Neural cell (in vitro differentiated cells): ENCODE data around the gene GABRB1. TPM values are rescaled to one million over a fixed set of nuclear protein-coding genes. Genes with fewer than 3 reads are reported as not detected.

Experiments used
- H2AFZ ChIP-seq: fragments of 200-600, 300-800 bp; sonication (generic), shearing (Covaris generic); 2 replicates; pipeline ENCODE4 v1.6.0; 2014; ENCODE audit warnings: low read depth, mild to moderate bottlenecking, antibody characterized with exemption, low read length, moderate library complexity
- H3F3A ChIP-seq: fragments of 200-600 bp; shearing (Covaris generic); 2 replicates; pipeline ENCODE4 v1.6.1; 2016; ENCODE audit warnings: mild to moderate bottlenecking, moderate library complexity, mixed read lengths, antibody characterized with exemption, low read length; ENCODE audit not compliant: insufficient read depth, poor library complexity, severe bottlenecking
- H3K27ac ChIP-seq: fragments of 200-600, 300-800 bp; sonication (generic), shearing (Covaris generic); 2 replicates; pipeline ENCODE4 v1.5.1; 2014; ENCODE audit warnings: mild to moderate bottlenecking, low read length, moderate library complexity
- H3K27me3 ChIP-seq: fragments of 300-800, 200-600 bp; sonication (generic), shearing (Covaris generic); 2 replicates; pipeline ENCODE4 v1.6.0; 2014; ENCODE audit warnings: mild to moderate bottlenecking, low read depth, low read length, moderate library complexity; ENCODE audit not compliant: insufficient read depth
- H3K36me3 ChIP-seq: fragments of 300-800, 200-600 bp; sonication (generic), shearing (Covaris generic); 2 replicates; pipeline ENCODE4 v1.5.1; 2014; ENCODE audit warnings: mild to moderate bottlenecking, antibody characterized with exemption, low read length, moderate library complexity; ENCODE audit not compliant: insufficient read depth
- H3K4me2 ChIP-seq: fragments of 300-800, 200-600 bp; sonication (generic), shearing (Covaris generic); 2 replicates; pipeline ENCODE4 v1.6.0; 2014; ENCODE audit warnings: mild to moderate bottlenecking, low read length
- H3K4me3 ChIP-seq: fragments of 300-800, 200-600 bp; sonication (generic), shearing (Covaris generic); 2 replicates; pipeline ENCODE4 v1.5.1; 2014; ENCODE audit warnings: mild to moderate bottlenecking, low read length, moderate library complexity
- H3K79me2 ChIP-seq: fragments of 200-600 bp; shearing (Covaris generic); replicated peaks from 2 replicates; pipeline ENCODE4 v1.6.0; 2014; ENCODE audit warnings: mild to moderate bottlenecking, low read length, moderate library complexity; ENCODE audit not compliant: insufficient read depth
- H3K9ac ChIP-seq: fragments of 300-800, 200-600 bp; sonication (generic), shearing (Covaris generic); 2 replicates; pipeline ENCODE4 v1.6.1; 2016; ENCODE audit warnings: mild to moderate bottlenecking, low read length, mixed read lengths
- H3K9me2 ChIP-seq: fragments of 200-600 bp; shearing (Covaris generic); 2 replicates; pipeline ENCODE4 v1.6.1; 2016; ENCODE audit warnings: mild to moderate bottlenecking, low read length, mixed read lengths; ENCODE audit not compliant: insufficient read depth
- H3K9me3 ChIP-seq: fragments of 200-600, 300-800 bp; sonication (generic), shearing (Covaris generic); 2 replicates; pipeline ENCODE4 v1.6.1; 2016; ENCODE audit warnings: mild to moderate bottlenecking, mixed run types, low read length, moderate library complexity, mixed read lengths
- H4K20me1 ChIP-seq: fragments of 200-600 bp; shearing (Covaris generic); 2 replicates; pipeline ENCODE4 v1.6.1; 2016; ENCODE audit warnings: mild to moderate bottlenecking, mixed run types; ENCODE audit not compliant: insufficient read depth
- EP300 ChIP-seq: fragments of 450-650 bp; conservative IDR thresholded peaks from 2 replicates; pipeline ENCODE4 v1.6.1; 2014; ENCODE audit warnings: antibody characterized with exemption, mild to moderate bottlenecking, moderate library complexity; ENCODE audit not compliant: poor library complexity, severe bottlenecking
- EZH2 ChIP-seq: fragments of 200-600, 300-800 bp; shearing (Covaris generic), sonication (generic); IDR thresholded peaks from 2 replicates; pipeline ENCODE4 v1.6.1; 2014; ENCODE audit warnings: antibody characterized with exemption, low read length, borderline replicate concordance, mild to moderate bottlenecking; ENCODE audit not compliant: insufficient read depth, poor library complexity, severe bottlenecking
- MXI1 ChIP-seq: fragments of 450-650 bp; conservative IDR thresholded peaks from 2 replicates; pipeline ENCODE4 v1.6.1; 2014; ENCODE audit warnings: antibody characterized with exemption, mild to moderate bottlenecking; ENCODE audit not compliant: poor library complexity, severe bottlenecking
- POLR2AphosphoS5 ChIP-seq: IDR thresholded peaks from 2 replicates; pipeline ENCODE4 v1.6.1; 2012
- RAD21 ChIP-seq: fragments of 450-650 bp; conservative IDR thresholded peaks from 2 replicates; pipeline ENCODE4 v1.6.1; 2014; ENCODE audit warnings: antibody characterized with exemption, mild to moderate bottlenecking, moderate library complexity
- SMC3 ChIP-seq: fragments of 450-650 bp; conservative IDR thresholded peaks from 2 replicates; pipeline ENCODE4 v1.6.1; 2014; ENCODE audit warnings: antibody characterized with exemption, mild to moderate bottlenecking, moderate library complexity; ENCODE audit not compliant: poor library complexity
- TAF1 ChIP-seq: IDR thresholded peaks from 2 replicates; pipeline ENCODE4 v1.6.1; 2012; ENCODE audit warnings: low read depth
- polyA plus RNA-seq: library from polyadenylated mRNA; depleted of rRNA; stranded (reverse); fragments of >200 nt; gene quantifications from 2 replicates; pipeline ENCODE4 v1.2.3, GENCODE V29; 2014
- TF ChIP-seq, protein P1 (sequence below): IDR thresholded peaks from 2 replicates; pipeline ENCODE4 v1.6.1; 2012; ENCODE audit warnings: borderline replicate concordance
- TF ChIP-seq, protein P2 (sequence below): fragments of 450-650 bp; IDR thresholded peaks from 2 replicates; pipeline ENCODE4 v1.5.1; 2014; ENCODE audit warnings: antibody characterized with exemption, mild to moderate bottlenecking, moderate library complexity; ENCODE audit not compliant: poor library complexity, severe bottlenecking

GABRB1 gene
- polyA plus RNA-seq, 1 donor from 2014 or later: 1.0 TPM

DNA sequence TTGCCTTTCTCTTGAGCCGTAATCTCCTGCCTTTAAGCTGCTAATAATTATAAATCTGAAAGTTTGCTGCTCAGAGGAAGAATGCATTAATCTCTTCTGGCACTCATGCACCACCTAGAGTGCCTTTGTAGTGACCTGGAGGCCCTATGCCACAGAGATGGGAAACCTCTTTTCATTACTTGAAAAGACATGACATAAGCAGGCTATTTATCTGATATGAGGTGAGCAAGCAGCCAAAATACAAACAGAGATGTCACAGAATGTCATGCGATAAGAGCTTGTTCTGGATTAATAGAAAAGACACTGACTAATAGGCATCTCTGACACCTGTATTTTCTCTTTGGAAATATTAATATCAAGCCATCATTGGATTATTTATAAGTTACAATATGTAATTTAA is 42.3 kb downstream of the GABRB1 start:
- Histone ChIP-seq H3K4me3 (no peak overlapping the region), H3K9ac (no peak overlapping the region), H2AFZ (no peak overlapping the region), H3K27me3 (no peaks in the 10 kb centered on the region), H3K9me2 (no peaks in the 10 kb centered on the region), H3K27ac (no peak overlapping the region), H3K9me3 (no peaks in the 10 kb centered on the region), H4K20me1 (no peaks in the 10 kb centered on the region), H3K79me2 (no peaks in the 10 kb centered on the region), H3K4me2 (no peak overlapping the region), H3F3A (no peaks in the 10 kb centered on the region), H3K36me3 (no peaks in the 10 kb centered on the region)
- TF ChIP-seq RAD21 (no peak), TAF1 (no peak), EZH2 (no peak), POLR2AphosphoS5 (no peak), MXI1 (no peak), SMC3 (no peak), EP300 (no peak)
- TF ChIP-seq, protein P1, sequence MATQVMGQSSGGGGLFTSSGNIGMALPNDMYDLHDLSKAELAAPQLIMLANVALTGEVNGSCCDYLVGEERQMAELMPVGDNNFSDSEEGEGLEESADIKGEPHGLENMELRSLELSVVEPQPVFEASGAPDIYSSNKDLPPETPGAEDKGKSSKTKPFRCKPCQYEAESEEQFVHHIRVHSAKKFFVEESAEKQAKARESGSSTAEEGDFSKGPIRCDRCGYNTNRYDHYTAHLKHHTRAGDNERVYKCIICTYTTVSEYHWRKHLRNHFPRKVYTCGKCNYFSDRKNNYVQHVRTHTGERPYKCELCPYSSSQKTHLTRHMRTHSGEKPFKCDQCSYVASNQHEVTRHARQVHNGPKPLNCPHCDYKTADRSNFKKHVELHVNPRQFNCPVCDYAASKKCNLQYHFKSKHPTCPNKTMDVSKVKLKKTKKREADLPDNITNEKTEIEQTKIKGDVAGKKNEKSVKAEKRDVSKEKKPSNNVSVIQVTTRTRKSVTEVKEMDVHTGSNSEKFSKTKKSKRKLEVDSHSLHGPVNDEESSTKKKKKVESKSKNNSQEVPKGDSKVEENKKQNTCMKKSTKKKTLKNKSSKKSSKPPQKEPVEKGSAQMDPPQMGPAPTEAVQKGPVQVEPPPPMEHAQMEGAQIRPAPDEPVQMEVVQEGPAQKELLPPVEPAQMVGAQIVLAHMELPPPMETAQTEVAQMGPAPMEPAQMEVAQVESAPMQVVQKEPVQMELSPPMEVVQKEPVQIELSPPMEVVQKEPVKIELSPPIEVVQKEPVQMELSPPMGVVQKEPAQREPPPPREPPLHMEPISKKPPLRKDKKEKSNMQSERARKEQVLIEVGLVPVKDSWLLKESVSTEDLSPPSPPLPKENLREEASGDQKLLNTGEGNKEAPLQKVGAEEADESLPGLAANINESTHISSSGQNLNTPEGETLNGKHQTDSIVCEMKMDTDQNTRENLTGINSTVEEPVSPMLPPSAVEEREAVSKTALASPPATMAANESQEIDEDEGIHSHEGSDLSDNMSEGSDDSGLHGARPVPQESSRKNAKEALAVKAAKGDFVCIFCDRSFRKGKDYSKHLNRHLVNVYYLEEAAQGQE: no peak
- TF ChIP-seq, protein P2, sequence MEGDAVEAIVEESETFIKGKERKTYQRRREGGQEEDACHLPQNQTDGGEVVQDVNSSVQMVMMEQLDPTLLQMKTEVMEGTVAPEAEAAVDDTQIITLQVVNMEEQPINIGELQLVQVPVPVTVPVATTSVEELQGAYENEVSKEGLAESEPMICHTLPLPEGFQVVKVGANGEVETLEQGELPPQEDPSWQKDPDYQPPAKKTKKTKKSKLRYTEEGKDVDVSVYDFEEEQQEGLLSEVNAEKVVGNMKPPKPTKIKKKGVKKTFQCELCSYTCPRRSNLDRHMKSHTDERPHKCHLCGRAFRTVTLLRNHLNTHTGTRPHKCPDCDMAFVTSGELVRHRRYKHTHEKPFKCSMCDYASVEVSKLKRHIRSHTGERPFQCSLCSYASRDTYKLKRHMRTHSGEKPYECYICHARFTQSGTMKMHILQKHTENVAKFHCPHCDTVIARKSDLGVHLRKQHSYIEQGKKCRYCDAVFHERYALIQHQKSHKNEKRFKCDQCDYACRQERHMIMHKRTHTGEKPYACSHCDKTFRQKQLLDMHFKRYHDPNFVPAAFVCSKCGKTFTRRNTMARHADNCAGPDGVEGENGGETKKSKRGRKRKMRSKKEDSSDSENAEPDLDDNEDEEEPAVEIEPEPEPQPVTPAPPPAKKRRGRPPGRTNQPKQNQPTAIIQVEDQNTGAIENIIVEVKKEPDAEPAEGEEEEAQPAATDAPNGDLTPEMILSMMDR: no peak

DNA sequence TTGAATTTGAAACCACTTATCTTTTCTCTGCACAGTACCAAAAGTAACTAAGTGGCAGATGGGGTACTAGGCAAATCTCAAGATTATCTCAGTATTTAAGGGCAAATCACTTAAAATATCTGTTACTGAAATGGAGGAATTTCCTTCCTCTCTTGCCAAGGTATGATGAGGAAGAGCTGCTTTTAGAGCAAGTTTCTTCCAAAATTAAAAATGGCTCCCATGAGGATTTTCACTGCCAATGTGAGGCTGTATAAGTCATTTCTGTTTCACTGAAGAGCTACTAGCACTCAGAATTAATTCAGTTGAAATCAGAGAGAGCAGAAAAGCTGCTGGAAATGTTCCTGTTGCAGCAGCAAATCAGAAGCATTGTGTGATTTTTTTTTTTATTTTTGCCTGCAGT is 43.4 kb downstream of the GABRB1 start:
- H3K4me2 ChIP-seq: no peak overlapping the region
- H3K36me3 ChIP-seq: no peaks in the 10 kb centered on the region
- no peak overlapping the region for H3K27ac ChIP-seq
- no peaks in the 10 kb centered on the region for H4K20me1 ChIP-seq
- H3K4me3 ChIP-seq: no peak overlapping the region
- no peaks in the 10 kb centered on the region for H3F3A ChIP-seq
- H3K9me2 ChIP-seq: no peaks in the 10 kb centered on the region
- H3K27me3 ChIP-seq: no peaks in the 10 kb centered on the region
- no peak overlapping the region for H2AFZ ChIP-seq
- H3K9me3 ChIP-seq: no peaks in the 10 kb centered on the region
- no peak overlapping the region for H3K9ac ChIP-seq
- TF ChIP-seq POLR2AphosphoS5: no peak
- TF ChIP-seq TAF1: no peak
- TF ChIP-seq, protein P2: no peak
- TF ChIP-seq RAD21: no peak
- no peak for TF ChIP-seq EZH2
- TF ChIP-seq, protein P1: no peak
- TF ChIP-seq SMC3: no peak
- no peak for TF ChIP-seq EP300
- no peak for TF ChIP-seq MXI1
- no peaks in the 10 kb centered on the region for H3K79me2 ChIP-seq
